CD14-positive monocyte (primary cell): ENCODE data around the gene TYK2. TPM values are rescaled to one million over a fixed set of nuclear protein-coding genes. Genes with fewer than 3 reads are reported as not detected.

Experiments used
- DNase-seq, 3 donors: peaks; one replicate each; pipeline ENCODE4 v3.0.0-alpha.2; 2011 to 2022
- H2AFZ ChIP-seq: 2 replicates; pipeline ENCODE4 v1.6.0; 2012; ENCODE audit warnings: mild to moderate bottlenecking, low read depth, low read length, inconsistent platforms; ENCODE audit not compliant: insufficient read depth, poor library complexity, severe bottlenecking
- H3K27ac ChIP-seq, 2 donors: 1 replicate in 1 of 2; 2 replicates in 1 of 2; pipeline ENCODE4 v1.5.1; 2012 to 2013; ENCODE audit warnings: low read length in 2 of 2, control low read depth in 1 of 2, inconsistent platforms in 1 of 2, low read depth in 1 of 2, mild to moderate bottlenecking in 1 of 2
- H3K27me3 ChIP-seq, 2 donors: one replicate each; pipeline versions ENCODE4 v1.6.0 to v1.6.1; 2011 to 2013; ENCODE audit warnings: low read length in 2 of 2; ENCODE audit not compliant: control insufficient read depth in 2 of 2, insufficient read depth in 2 of 2
- H3K36me3 ChIP-seq, 2 donors: replicated peaks in 1 of 2; 1 replicate in 1 of 2; 2 replicates in 1 of 2; pipeline versions ENCODE4 v1.5.1 to v1.6.1; 2012 to 2013; ENCODE audit warnings: low read length in 2 of 2, control low read depth in 1 of 2, inconsistent platforms in 1 of 2, mild to moderate bottlenecking in 1 of 2; ENCODE audit not compliant: insufficient read depth in 2 of 2, control insufficient read depth in 1 of 2
- H3K4me1 ChIP-seq, 2 donors: 1 replicate in 1 of 2; 2 replicates in 1 of 2; pipeline versions ENCODE4 v1.5.1 to v1.6.1; 2012 to 2013; ENCODE audit warnings: low read length in 2 of 2, control low read depth in 1 of 2, inconsistent platforms in 1 of 2, mild to moderate bottlenecking in 1 of 2, moderate library complexity in 1 of 2; ENCODE audit not compliant: insufficient read depth in 2 of 2, control insufficient read depth in 1 of 2
- H3K4me2 ChIP-seq: replicated peaks from 2 replicates; pipeline ENCODE3; 2012; ENCODE audit warnings: low read length, moderate library complexity, mild to moderate bottlenecking; ENCODE audit not compliant: poor library complexity, severe bottlenecking; ENCODE audit errors: extremely low read depth
- H3K4me3 ChIP-seq, 3 experiments: fragments of 200-600 bp in 1 of 3; sonication (generic) in 1 of 3; replicated peaks in 1 of 3; 1 replicate in 2 of 3; 2 replicates in 1 of 3; pipeline ENCODE4 v1.5.1; 2011 to 2013; ENCODE audit warnings: low read length in 3 of 3, mild to moderate bottlenecking in 3 of 3, control low read depth in 2 of 3, low read depth in 2 of 3, inconsistent platforms in 1 of 3, moderate library complexity in 1 of 3
- H3K79me2 ChIP-seq: 2 replicates; pipeline ENCODE4 v1.6.0; 2012; ENCODE audit warnings: mild to moderate bottlenecking, control low read depth, inconsistent platforms, low read length, moderate library complexity; ENCODE audit not compliant: insufficient read depth
- H3K9ac ChIP-seq: 2 replicates; pipeline ENCODE4 v1.6.0; 2017; ENCODE audit warnings: low read length, mild to moderate bottlenecking; ENCODE audit not compliant: insufficient read depth, poor library complexity, severe bottlenecking
- H3K9me3 ChIP-seq, 2 donors: replicated peaks in 1 of 2; 1 replicate in 1 of 2; 2 replicates in 1 of 2; pipeline versions ENCODE4 v1.5.1 to v1.6.1; 2012 to 2013; ENCODE audit warnings: low read length in 2 of 2, control low read depth in 1 of 2; ENCODE audit not compliant: control insufficient read depth in 1 of 2, insufficient read depth in 1 of 2
- H4K20me1 ChIP-seq: 2 replicates; pipeline ENCODE4 v1.6.0; 2012; ENCODE audit warnings: mild to moderate bottlenecking, low read length, control low read depth, moderate library complexity; ENCODE audit not compliant: insufficient read depth
- H3K27ac Mint-ChIP-seq, 7 donors: one replicate each; pipeline ENCODE4 v1.8.0; 2020; ENCODE audit warnings: mild to moderate bottlenecking in 7 of 7, mixed read lengths in 7 of 7, moderate library complexity in 6 of 7, inconsistent platforms in 2 of 7
- H3K27me3 Mint-ChIP-seq, 3 donors: one replicate each; pipeline ENCODE4 v1.8.0; 2021 to 2022; ENCODE audit warnings: low read depth in 3 of 3, mild to moderate bottlenecking in 3 of 3, mixed read lengths in 3 of 3, moderate library complexity in 3 of 3, inconsistent platforms in 1 of 3
- H3K36me3 Mint-ChIP-seq, 2 donors: one replicate each; pipeline ENCODE4 v1.8.0; 2020; ENCODE audit warnings: mixed read lengths in 2 of 2, inconsistent platforms in 1 of 2, mild to moderate bottlenecking in 1 of 2
- H3K4me1 Mint-ChIP-seq: one replicate; pipeline ENCODE4 v1.8.0; 2020; ENCODE audit warnings: mild to moderate bottlenecking, mixed read lengths
- H3K4me3 Mint-ChIP-seq, 2 donors: one replicate each; pipeline ENCODE4 v1.8.0; 2020; ENCODE audit warnings: mild to moderate bottlenecking in 2 of 2, mixed read lengths in 2 of 2, moderate library complexity in 1 of 2
- H3K9me3 Mint-ChIP-seq, 7 donors: one replicate each; pipeline ENCODE4 v1.8.0; 2020 to 2022; ENCODE audit warnings: mixed read lengths in 7 of 7, mild to moderate bottlenecking in 6 of 7, moderate library complexity in 6 of 7, inconsistent platforms in 2 of 7
- CTCF ChIP-seq: fragments of 200-600 bp; IDR thresholded peaks from one replicate; pipeline ENCODE4 v1.8.0; 2022; ENCODE audit warnings: antibody characterized with exemption, mild to moderate bottlenecking
- WGBS: methylation state at CpG from one replicate; pipeline ENCODE4 v1.1.5; 2013; ENCODE audit warnings: missing lambda C conversion rate; ENCODE audit not compliant: insufficient coverage; 5-methylcytosine and 5-hydroxymethylcytosine counted together
- intact Hi-C, 2 donors: fragments of 100-400 bp; cut with micrococcal nuclease; formaldehyde crosslinking; loops; one replicate each; pipeline versions ENCODE4 v1.15.0 to v1.15.1; 2023
- polyA plus RNA-seq, 3 donors: library from polyadenylated mRNA; depleted of rRNA in 1 of 3; unstranded in 2 of 3; stranded (reverse) in 1 of 3; fragments of 300-500 nt in 2 of 3; fragments of >200 nt in 1 of 3; fragmentation: Illumina TruSeq in 2 of 3; gene quantifications; 1 replicate in 2 of 3; 2 replicates in 1 of 3; pipeline ENCODE4 v1.2.3, GENCODE V29; 2012 to 2021

Gene TYK2
- polyA plus RNA-seq, 3 donors, result 82.9 to 441 (median 113) TPM

- Histone ChIP-seq H3K4me2 (peak overlapping the region; percentile 95), H4K20me1 (peaks cover 55% of the 10 kb centered on the region), H3K36me3 (peaks cover 52 to 60% of the 10 kb centered on the region in 2 donors), H3K4me3 (peak overlapping the region; percentile 76 to 96 (median 87)), H3K9ac (peak overlapping the region; percentile 83), H3K27me3 (no peaks in the 10 kb centered on the region), H3K27ac (peak overlapping the region; percentile 74 to 85), H3K4me1 (peaks cover 25 to 38% of the 10 kb centered on the region in 2 donors), H3K9me3 (no peaks in the 10 kb centered on the region), H3K79me2 (peaks cover 95% of the 10 kb centered on the region), H2AFZ (peak overlapping the region; percentile 70)
- no peak for DNase-seq
- 51% methylated on average over 12 of the region's 18 CpGs for WGBS
- Mint-ChIP-seq H3K36me3 (peaks cover 46 to 64% of the 10 kb centered on the region in 2 donors), H3K27ac (peak overlapping the region; percentile 93 to 98 (median 96)), H3K27me3 (peaks cover 0 to 1% (median 0%) of the 10 kb centered on the region in 3 donors), H3K4me1 (peaks cover 32% of the 10 kb centered on the region), H3K9me3 (no peaks in the 10 kb centered on the region), H3K4me3 (peak overlapping the region; percentile 94)
- intact Hi-C loops, result loop anchor here (2.0 to 5.0 kb wide), 4 partner anchors 14 to 60 kb away; partner anchors contain the start of gene ICAM1 (in 2 of the 2)
- no peak for TF ChIP-seq CTCF
Observed at GRCh38 chr19:10332158-10332964, 48.0 kb downstream of the TYK2 start.

GRCh38 chr19:10329555-10329954, 50.8 kb downstream of the TYK2 start:
- TF ChIP-seq CTCF, result no peak
- Histone ChIP-seq H3K9me3 (no peaks in the 10 kb centered on the region), H4K20me1 (peaks cover 61% of the 10 kb centered on the region), H3K27ac (no peak overlapping the region), H3K4me1 (peaks cover 21 to 25% of the 10 kb centered on the region in 2 donors), H3K4me2 (no peak overlapping the region), H2AFZ (no peak overlapping the region), H3K4me3 (no peak overlapping the region), H3K9ac (no peak overlapping the region), H3K36me3 (peaks cover 63 to 67% of the 10 kb centered on the region in 2 donors), H3K27me3 (no peaks in the 10 kb centered on the region), H3K79me2 (peaks cover 76% of the 10 kb centered on the region)
- Mint-ChIP-seq H3K4me1 (peaks cover 21% of the 10 kb centered on the region), H3K9me3 (no peaks in the 10 kb centered on the region), H3K4me3 (no peak overlapping the region), H3K27ac (no peak overlapping the region), H3K27me3 (peaks cover 0 to 1% (median 0%) of the 10 kb centered on the region in 3 donors), H3K36me3 (peaks cover 48 to 68% of the 10 kb centered on the region in 2 donors)
- 94% methylated on average over 13 of the region's 13 CpGs for WGBS
- intact Hi-C loops, result no loop called here
- no peak for DNase-seq
